Keratinocyte (primary cell): Measurements from ENCODE around the gene LMOD2. TPM values are rescaled to one million over a fixed set of nuclear protein-coding genes. Genes with fewer than 3 reads are reported as not detected.

ENCODE experiments used
- DNase-seq: peaks from one replicate; pipeline ENCODE4 v3.0.0-alpha.2; 2011; ENCODE audit warnings: low read depth, missing footprints, low spot score
- FAIRE-seq: peaks from 2 replicates; lab custom pipeline; 2011; peaks lifted over from hg19 to GRCh38; lab: Jason Lieb, UNC
- H2AFZ ChIP-seq: 2 replicates; pipeline ENCODE4 v1.6.0; 2012; ENCODE audit warnings: low read length, control low read depth, inconsistent platforms; ENCODE audit not compliant: control insufficient read depth
- H3K27ac ChIP-seq: 2 replicates; pipeline ENCODE4 v1.5.1; 2011; ENCODE audit warnings: low read length; ENCODE audit not compliant: control insufficient read depth, insufficient read depth
- H3K27me3 ChIP-seq: 3 replicates; pipeline ENCODE4 v1.6.0; 2011; ENCODE audit warnings: low read length; ENCODE audit not compliant: control insufficient read depth, insufficient read depth; ENCODE audit errors: extremely low read depth
- H3K36me3 ChIP-seq, 2 experiments: 2 replicates in 1 of 2; 3 replicates in 1 of 2; pipeline ENCODE4 v1.5.1; 2011; ENCODE audit warnings: low read length in 2 of 2, mild to moderate bottlenecking in 1 of 2; ENCODE audit not compliant: control insufficient read depth in 2 of 2, insufficient read depth in 2 of 2; ENCODE audit errors: extremely low read depth in 1 of 2
- H3K4me1 ChIP-seq: 3 replicates; pipeline ENCODE4 v1.5.1; 2011; ENCODE audit warnings: low read length; ENCODE audit not compliant: control insufficient read depth, insufficient read depth; ENCODE audit errors: extremely low read depth
- H3K4me2 ChIP-seq: 3 replicates; pipeline ENCODE4 v1.6.0; 2011; ENCODE audit warnings: low read depth, low read length; ENCODE audit not compliant: control insufficient read depth, insufficient read depth; ENCODE audit errors: extremely low read depth
- H3K4me3 ChIP-seq, 3 experiments: fragments of 200-600 bp in 1 of 3; sonication (generic) in 1 of 3; 2 replicates in 2 of 3; 3 replicates in 1 of 3; pipeline ENCODE4 v1.5.1; 2011 to 2016; ENCODE audit warnings: low read length in 3 of 3, mild to moderate bottlenecking in 3 of 3, control low read depth in 2 of 3, inconsistent platforms in 1 of 3, low read depth in 1 of 3, mixed read lengths in 1 of 3, mixed run types in 1 of 3, moderate library complexity in 1 of 3; ENCODE audit not compliant: control insufficient read depth in 2 of 3, insufficient read depth in 2 of 3; ENCODE audit errors: extremely low read depth in 1 of 3
- H3K79me2 ChIP-seq: 2 replicates; pipeline ENCODE4 v1.6.0; 2012; ENCODE audit warnings: low read length; ENCODE audit not compliant: control insufficient read depth, insufficient read depth
- H3K9ac ChIP-seq: 3 replicates; pipeline ENCODE4 v1.6.0; 2011; ENCODE audit warnings: low read length; ENCODE audit not compliant: control insufficient read depth, insufficient read depth; ENCODE audit errors: extremely low read depth
- H3K9me1 ChIP-seq: 3 replicates; pipeline ENCODE4 v1.6.0; 2011; ENCODE audit warnings: low read length; ENCODE audit not compliant: control insufficient read depth, insufficient read depth; ENCODE audit errors: extremely low read depth
- H3K9me3 ChIP-seq: 2 replicates; pipeline ENCODE4 v1.5.1; 2012; ENCODE audit warnings: low read depth, low read length; ENCODE audit not compliant: control insufficient read depth
- H4K20me1 ChIP-seq: 3 replicates; pipeline ENCODE4 v1.6.0; 2011; ENCODE audit warnings: low read length; ENCODE audit not compliant: control insufficient read depth, insufficient read depth; ENCODE audit errors: extremely low read depth
- EZH2 ChIP-seq: IDR thresholded peaks from one replicate; pipeline ENCODE4 v1.6.1; 2012; ENCODE audit warnings: inconsistent platforms, mild to moderate bottlenecking, low read length, moderate library complexity
- dilution Hi-C: fragments of 300-500 bp; cut with MboI; formaldehyde crosslinking; loops from one replicate; pipeline ENCODE4 v1.7.0; 2020; ENCODE audit warnings: low sequenced_read_pairs; ENCODE audit not compliant: extremely low pct_ligation_motif_present
- polyA plus RNA-seq, 5 experiments: library from polyadenylated mRNA; depleted of rRNA in 3 of 5; stranded (reverse) in 3 of 5; stranded (forward) in 1 of 5; unstranded in 1 of 5; fragments of >200 nt; gene quantifications; 1 replicate in 1 of 5; 2 replicates in 3 of 5; 3 replicates in 1 of 5; pipeline versions ENCODE4 v1.2.1 to v1.2.3, GENCODE V29; 2011 to 2012; ENCODE audit warnings: missing spikeins in 2 of 5, low read depth in 1 of 5, low replicate concordance in 1 of 5
- TF ChIP-seq, protein P1 (sequence below), 3 experiments: IDR thresholded peaks in 1 of 3; conservative IDR thresholded peaks in 1 of 3; optimal IDR thresholded peaks in 1 of 3; 2 replicates in 2 of 3; 3 replicates in 1 of 3; pipeline versions ENCODE3 to v1.5.1; 2011; ENCODE audit warnings: low read length in 3 of 3, mild to moderate bottlenecking in 3 of 3, moderate library complexity in 2 of 3, control low read depth in 1 of 3, inconsistent platforms in 1 of 3; ENCODE audit not compliant: insufficient read depth in 2 of 3; ENCODE audit errors: extremely low read depth in 1 of 3

LMOD2 gene
- polyA plus RNA-seq, 1 donor (not counting 4 experiments of a cell fraction or from before 2014, with no cell fraction given), result not detected

DNA sequence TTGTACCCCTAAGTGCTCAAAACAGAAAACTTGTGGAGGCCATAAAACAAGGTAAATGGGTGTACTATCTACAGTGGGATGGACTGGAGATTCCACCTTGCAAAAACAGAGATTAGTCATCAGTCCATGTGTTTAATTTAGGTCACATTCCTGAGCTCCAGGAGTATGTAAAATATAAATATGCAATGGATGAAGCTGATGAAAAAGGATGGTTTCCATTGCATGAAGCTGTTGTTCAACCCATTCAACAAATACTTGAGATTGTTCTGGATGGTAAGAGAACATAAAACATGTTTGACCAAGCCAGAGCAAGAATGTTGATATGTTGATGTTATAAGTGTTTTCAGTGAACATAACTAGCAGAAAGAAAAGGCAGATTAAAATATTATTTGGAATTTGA lies 39.4 kb upstream of the LMOD2 start:
- H3K27ac ChIP-seq, result no peak overlapping the region
- H3K79me2 ChIP-seq, result no peaks in the 10 kb centered on the region
- FAIRE-seq (no peak), DNase-seq (no peak)
- H3K36me3 ChIP-seq, result no peaks in the 10 kb centered on the region
- TF ChIP-seq EZH2, result no peak
- TF ChIP-seq, protein P1, sequence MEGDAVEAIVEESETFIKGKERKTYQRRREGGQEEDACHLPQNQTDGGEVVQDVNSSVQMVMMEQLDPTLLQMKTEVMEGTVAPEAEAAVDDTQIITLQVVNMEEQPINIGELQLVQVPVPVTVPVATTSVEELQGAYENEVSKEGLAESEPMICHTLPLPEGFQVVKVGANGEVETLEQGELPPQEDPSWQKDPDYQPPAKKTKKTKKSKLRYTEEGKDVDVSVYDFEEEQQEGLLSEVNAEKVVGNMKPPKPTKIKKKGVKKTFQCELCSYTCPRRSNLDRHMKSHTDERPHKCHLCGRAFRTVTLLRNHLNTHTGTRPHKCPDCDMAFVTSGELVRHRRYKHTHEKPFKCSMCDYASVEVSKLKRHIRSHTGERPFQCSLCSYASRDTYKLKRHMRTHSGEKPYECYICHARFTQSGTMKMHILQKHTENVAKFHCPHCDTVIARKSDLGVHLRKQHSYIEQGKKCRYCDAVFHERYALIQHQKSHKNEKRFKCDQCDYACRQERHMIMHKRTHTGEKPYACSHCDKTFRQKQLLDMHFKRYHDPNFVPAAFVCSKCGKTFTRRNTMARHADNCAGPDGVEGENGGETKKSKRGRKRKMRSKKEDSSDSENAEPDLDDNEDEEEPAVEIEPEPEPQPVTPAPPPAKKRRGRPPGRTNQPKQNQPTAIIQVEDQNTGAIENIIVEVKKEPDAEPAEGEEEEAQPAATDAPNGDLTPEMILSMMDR (optimal IDR thresholded peaks at IDR 0.05 in 1 of 3, IDR thresholded peaks at IDR 0.05 in 1 of 3, conservative IDR thresholded peaks at IDR 0.05 in 1 of 3; ENCODE audit: extremely low read depth in 1 of 3, insufficient read depth in 2 of 3, low read length in 3 of 3), result no peak
- H3K4me1 ChIP-seq, result no peaks in the 10 kb centered on the region
- H3K9me3 ChIP-seq, result no peaks in the 10 kb centered on the region
- dilution Hi-C loops, result no loop called here
- H4K20me1 ChIP-seq, result no peaks in the 10 kb centered on the region
- no peak overlapping the region for H3K4me3 ChIP-seq
- no peaks in the 10 kb centered on the region for H3K27me3 ChIP-seq
- H3K9ac ChIP-seq, result no peak overlapping the region
- H2AFZ ChIP-seq, result no peak overlapping the region
- no peaks in the 10 kb centered on the region for H3K9me1 ChIP-seq
- no peak overlapping the region for H3K4me2 ChIP-seq

DNA sequence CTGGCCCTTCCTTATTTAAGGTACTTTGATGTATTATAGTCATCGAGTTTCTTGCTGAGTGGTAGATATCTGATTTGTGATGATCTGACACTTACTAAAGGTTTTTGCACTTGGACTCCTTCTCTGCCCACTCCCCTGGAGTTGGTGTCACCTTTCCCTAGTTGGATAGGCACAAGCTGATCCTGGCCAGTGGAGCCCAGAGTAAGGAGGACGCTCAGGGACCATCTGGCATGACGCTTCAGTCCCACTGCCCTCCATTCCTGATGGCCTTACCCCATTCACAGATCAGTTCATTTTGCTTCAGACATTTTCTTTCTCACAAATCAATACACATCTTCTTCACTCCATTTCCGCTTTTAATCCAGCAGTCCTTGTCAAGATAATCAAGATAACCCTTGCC lies 34.0 kb upstream of the LMOD2 start:
- no peaks in the 10 kb centered on the region for H3K9me3 ChIP-seq
- no peaks in the 10 kb centered on the region for H3K4me1 ChIP-seq
- H3K27ac ChIP-seq, result no peak overlapping the region
- H3K9ac ChIP-seq, result no peak overlapping the region
- DNase-seq (no peak), FAIRE-seq (no peak)
- dilution Hi-C loops, result no loop called here
- H4K20me1 ChIP-seq, result no peaks in the 10 kb centered on the region
- no peak overlapping the region for H2AFZ ChIP-seq
- no peak overlapping the region for H3K4me2 ChIP-seq
- TF ChIP-seq, protein P1 (optimal IDR thresholded peaks at IDR 0.05 in 1 of 3, IDR thresholded peaks at IDR 0.05 in 1 of 3, conservative IDR thresholded peaks at IDR 0.05 in 1 of 3; ENCODE audit: extremely low read depth in 1 of 3, insufficient read depth in 2 of 3, low read length in 3 of 3), result no peak
- TF ChIP-seq EZH2, result no peak
- H3K9me1 ChIP-seq, result no peaks in the 10 kb centered on the region
- no peaks in the 10 kb centered on the region for H3K79me2 ChIP-seq
- no peaks in the 10 kb centered on the region for H3K27me3 ChIP-seq
- no peaks in the 10 kb centered on the region for H3K36me3 ChIP-seq
- no peak overlapping the region for H3K4me3 ChIP-seq
